Activated gamma-delta T cell treated with Interleukin-2 at 50 U/mL for 16 hours (primary cell): ENCODE measurements around the gene TRIM34.
A peak's percentile ranks its signal among the peaks of the same experiment; 100 is the strongest.
"Not testable (repeated sequence)": the region's sequence is repeated elsewhere in the genome, so short reads cannot be mapped to it uniquely, and the experiment has no call there.

Experiments
- DNase-seq: peaks from one replicate; pipeline ENCODE4 v3.0.0-alpha.2; 2020

The TRIM34 gene

DNA sequence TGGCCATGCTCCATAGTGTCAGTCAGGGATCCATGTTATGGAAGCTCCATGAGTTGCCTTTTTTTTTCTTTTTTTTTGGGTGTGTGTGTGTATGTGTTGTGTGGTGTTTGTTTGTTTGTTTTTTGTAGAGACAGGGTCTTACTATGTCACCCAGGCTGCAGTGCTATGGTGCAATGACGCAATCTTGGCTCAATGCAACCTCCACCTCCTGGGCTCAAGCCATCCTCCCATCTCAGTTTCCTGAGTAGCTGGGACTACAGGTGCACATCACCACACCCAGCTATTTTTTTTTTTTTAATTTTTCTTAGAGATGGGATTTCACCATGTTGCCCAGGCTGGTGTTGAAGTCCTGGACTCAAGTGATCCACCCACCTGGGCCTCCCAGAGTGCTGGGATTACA is 63.7 kb downstream of the TRIM34 start:
- DNase-seq, result no peak

GRCh38 chr11:5689551-5689983 is 64.8 kb downstream of the TRIM34 start, which contains the start of gene TRIM22:
Gene TRIM22, plus strand, starts transcription at chr11:5689790. Its CDS starts 6,443 bp downstream, at chr11:5696233.
- peak; percentile 34 for DNase-seq

DNA sequence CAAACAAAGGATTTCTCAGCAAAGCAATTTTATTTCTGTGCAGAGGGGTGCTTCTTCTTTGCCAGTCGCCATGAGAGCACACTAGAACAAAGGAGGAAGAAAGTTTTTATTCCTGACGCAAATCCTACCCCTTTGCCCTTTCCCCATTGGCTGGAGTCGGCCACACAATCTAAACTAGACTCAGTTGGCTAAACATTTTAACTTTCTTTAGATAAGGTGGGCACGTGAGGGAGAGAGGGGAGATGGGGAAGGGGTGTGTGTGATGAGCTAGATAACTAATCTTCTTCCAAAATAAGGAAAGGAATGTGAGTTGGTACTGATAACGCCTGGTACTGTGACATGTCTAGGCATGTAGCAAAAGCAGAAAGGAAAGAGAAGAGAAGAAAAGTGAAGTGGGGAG is 65.4 kb downstream of the TRIM34 start:
- DNase-seq, result no peak

DNA sequence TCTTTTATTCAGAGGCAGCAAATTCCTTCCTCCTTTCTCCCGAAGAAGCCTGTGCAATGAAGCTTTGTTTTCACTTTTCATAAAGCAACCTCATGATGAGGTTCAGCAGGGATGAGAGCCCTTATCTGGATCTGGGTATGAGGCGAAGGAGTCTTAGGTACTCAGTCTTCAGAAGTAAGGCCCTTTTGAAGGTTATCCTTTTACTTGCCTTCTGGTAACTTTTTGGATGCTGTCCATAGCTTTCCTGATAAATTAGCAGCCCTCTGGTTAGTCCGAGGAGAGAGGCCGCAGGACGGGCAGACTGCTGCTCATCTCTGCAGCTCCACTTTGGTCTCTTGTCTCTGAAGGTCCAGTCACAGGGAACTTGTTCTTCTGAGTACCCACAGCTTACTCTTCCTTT is 65.9 kb downstream of the TRIM34 start:
- no peak for DNase-seq

DNA sequence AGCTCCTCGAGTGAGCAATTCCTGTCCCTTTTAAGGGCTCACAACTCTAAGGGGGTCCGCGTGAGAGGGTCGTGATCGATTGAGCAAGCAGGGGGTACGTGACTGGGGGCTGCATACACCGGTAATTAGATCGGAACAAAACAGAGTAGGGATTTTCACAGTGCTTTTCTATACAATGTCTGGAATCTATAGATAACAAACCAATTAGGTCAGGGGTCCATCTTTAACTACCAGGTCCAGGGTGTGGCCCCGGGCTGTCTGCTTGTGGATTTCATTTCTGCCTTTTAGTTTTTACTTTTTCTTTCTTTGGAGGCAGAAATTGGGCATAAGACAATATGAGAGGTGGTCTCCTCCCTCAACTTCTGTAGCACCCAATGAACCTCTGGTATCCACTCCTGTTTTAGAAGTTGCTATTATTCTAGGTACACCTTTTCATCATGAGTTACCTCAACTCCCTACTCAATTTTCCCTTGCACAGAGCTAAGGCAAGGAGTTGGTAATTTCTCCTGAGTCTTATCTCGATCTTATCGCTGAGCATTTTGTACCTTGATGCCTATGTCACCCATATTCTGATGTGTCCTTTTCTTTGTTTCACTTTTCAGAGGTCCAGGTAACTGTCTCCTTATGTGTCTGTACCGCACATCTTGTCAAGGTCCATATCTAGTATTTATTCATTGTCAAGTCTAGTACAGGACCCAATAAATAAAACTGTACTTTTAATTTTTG is 66.6 kb downstream of the TRIM34 start:
- DNase-seq, result not testable (repeated sequence)

GRCh38 chr11:5691964-5692361 is 67.2 kb downstream of the TRIM34 start:
- DNase-seq, result no peak
